HG03196 (cell line): ENCODE measurements around the gene HOMER3.
"Not testable (repeated sequence)": the region's sequence is repeated elsewhere in the genome, so short reads cannot be mapped to it uniquely, and the experiment has no call there.

Experiments
- ATAC-seq: cut with Tn5 transposase; IDR thresholded peaks from one replicate; pipeline ENCODE4 v1.9.1; 2021; ENCODE audit not compliant: unreplicated experiment

The HOMER3 gene

DNA sequence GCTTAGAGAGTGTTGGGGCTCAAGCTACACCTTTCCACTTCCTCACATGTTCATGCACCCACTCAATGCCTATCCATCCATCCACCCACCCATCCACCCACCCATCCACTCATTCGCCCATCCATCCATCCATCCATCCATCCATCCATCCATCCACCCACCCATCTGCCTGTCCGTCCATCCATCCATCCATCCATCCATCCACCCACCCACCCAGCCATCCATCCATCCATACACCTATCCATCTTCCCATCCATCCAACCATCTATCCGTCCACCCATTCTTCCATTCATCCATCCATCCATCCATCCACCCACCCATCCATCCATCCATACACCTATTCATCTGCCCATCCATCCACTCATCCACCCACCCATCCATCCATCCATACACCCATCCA, 13.1 kb upstream of the HOMER3 start:
- no peak for ATAC-seq

GRCh38 chr19:18952364-18953003, 11.5 kb upstream of the HOMER3 start:
- ATAC-seq: not testable (repeated sequence)

GRCh38 chr19:18951721-18952281, 10.8 kb upstream of the HOMER3 start:
- ATAC-seq: no peak

DNA sequence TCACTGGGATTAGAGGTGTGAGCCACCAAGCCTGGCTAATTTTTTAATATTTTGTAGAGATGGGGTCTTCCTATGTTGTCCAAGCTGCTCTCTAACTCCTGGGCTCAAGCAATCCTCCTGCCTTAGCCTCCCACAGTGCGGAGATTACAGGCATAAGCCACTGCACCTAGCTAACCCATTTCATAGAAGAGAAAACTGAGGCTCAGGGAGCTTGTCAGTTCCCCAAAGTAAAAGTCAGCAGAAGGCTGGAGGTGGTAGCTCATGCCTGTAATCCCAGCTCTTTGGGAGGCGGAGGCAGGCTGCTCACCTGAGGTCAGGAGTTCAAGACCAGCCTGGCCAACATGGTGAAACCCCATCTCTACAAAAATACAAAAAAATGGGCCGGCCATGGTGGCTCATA, 8.8 kb upstream of the HOMER3 start:
- ATAC-seq: no peak

DNA sequence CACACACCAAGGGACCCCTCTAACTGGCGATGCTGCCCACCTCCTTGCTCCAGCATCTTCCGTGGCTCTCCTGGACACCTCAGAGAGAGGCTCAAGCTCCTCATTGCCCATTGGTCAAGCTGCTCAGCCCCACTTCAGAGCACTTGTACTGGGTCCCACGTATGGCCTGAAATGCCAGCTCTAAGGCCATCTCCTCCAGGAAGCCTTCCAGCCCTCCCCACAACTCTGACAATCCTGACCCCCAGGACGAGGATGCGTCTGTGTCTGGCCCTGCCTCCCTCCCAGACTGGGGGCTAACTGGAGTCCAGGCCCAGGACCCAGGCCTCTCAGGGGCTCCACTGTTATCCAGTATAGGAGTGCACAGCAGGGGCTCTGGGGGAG, 7.9 kb upstream of the HOMER3 start:
- ATAC-seq: no peak

DNA sequence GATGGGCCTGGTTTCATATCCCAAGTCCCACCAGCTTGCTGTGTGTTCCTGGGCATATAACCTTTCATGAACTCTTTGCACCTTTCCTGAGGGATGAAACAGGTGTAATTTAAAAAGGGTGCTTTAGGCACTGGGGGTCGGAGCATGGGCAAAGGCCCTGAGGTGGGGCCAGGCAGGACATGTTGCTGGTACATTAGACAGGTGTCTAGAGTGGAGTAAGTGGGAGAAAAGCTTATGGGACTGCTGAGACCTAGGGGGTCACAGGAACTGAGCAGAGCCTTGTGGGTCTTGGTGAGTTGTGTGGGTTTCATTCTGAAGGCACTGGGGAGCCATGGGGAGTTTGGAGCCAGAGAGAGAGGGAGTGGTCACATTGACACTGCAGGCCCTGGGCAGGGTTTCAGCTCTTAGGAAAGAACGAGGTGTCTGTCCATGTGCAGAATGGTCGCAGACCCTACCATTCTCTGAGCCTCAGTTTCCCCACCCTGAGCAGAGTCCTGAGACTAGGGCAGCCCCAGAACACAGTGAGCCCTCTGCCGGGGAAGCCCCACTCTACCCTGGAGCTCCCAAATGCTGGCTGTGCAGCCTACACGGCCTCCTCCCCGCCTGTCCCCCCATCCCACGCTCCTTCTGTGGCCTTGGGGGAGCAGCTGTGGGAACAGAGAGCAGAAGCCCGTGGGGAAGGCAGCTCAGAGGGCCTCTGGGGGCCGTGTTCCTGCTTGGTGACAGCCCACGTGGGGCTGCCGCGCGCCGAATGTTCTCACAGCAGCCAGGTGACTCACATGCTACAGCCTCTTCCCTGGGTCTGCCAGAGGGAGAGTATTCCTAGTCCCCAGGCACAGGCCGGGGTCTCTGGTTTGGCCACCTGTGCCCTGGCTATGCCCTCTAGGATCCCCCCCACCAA, 7.3 kb upstream of the HOMER3 start:
- no peak for ATAC-seq

- ATAC-seq: no peak
These were observed 5.9 kb upstream of the HOMER3 start for GRCh38 chr19:18946918-18947317.

DNA sequence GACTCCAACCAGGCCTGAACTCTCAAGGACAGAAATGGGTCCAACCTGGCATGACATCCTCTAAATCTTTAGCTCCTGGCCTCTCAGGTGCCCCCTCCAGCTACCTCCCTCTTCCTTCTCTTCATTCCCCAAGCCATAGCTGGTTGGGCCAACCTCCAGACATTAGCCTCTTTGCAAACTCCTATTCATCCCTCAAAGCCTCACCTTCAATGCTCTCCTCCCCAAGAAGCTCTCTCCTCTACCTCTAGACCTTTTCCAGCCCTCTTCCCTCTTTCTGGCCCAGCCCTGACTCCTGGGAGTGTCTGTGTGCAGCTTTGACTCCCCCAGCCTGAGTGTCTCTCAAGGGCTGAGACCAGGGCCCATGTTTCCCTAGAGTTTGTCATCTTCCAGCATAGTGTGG, 5.3 kb upstream of the HOMER3 start:
- no peak for ATAC-seq

- ATAC-seq: no peak
These were observed 4.3 kb upstream of the HOMER3 start for GRCh38 chr19:18945297-18945696.

DNA sequence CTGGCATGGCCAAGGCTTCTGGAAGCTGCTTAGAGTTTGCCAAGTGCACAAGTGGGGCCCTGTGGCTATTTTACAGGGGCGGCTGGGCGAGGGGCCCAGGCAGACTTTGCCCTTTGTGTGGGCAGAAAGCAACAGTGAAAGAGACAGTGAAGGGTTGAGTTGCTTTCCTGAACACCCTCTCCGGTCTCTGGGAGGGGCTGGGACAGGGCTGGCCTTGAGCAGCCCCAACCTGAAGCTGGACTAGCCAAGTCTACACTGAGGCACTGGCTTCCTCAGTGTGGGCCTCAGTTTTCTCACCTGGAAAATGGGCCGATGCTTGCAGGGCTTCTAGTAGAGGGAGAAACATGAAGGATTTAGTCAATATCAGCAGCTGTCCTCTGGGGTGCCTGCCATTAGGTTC, 2.4 kb upstream of the HOMER3 start:
- no peak for ATAC-seq

- no peak for ATAC-seq
These were observed 1.7 kb upstream of the HOMER3 start for GRCh38 chr19:18942692-18943091.

- no peak for ATAC-seq
These were observed 774 bp upstream of the HOMER3 start for GRCh38 chr19:18941628-18942354.

GRCh38 chr19:18939922-18940768, 872 bp downstream of the HOMER3 start:
- ATAC-seq: no peak

DNA sequence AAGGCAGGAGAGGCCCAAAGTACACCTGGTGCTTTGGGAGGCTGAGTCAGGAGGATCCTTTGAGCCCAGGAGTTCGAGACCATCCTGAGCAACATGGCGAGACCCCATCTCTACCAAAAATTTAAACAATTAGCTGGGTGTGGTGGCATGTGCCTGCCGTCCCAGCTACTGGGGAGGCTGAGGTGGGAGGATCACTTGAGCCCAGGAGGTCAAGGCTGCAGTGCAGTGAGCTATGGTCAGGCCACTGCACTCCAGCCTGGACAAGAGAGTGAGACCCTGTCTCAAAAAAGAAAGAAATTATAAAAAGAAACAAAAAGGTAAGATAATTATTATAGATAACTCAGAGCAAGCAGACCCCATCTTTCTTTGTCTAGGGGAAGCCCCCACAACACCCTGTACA, 1.9 kb downstream of the HOMER3 start:
- ATAC-seq: no peak

GRCh38 chr19:18933297-18933696, 7.7 kb downstream of the HOMER3 start:
- no peak for ATAC-seq

DNA sequence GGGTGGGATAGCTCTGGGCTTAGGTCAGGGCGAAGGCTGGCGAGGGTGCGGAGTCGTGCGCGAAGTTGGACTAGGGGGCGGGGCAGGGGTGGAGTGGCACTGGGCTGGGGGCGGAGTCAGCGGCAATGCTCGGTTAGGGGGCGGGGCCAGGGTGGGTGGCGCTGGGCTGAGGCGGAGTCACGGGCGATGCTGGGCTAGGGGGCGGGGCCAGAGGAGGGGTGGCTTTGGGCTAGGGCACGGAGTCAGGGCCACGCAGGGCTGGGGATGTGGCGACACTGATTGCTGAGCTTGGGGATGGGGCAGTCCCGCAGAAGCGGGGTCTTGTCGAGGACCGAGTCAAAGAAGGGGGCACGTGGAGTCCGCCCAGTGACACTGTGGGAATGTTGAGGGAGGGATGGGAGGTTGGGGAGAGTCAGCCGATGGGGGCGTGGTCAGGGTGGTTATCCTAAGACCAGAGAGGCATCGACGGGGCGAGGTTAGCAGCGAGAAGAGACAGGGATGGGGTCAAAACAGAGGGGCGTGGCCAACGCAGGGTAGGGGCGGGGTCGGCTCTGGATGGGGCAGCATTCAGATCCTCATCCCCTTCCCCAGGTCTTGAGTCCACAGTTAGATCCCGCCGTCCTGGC, 8.7 kb downstream of the HOMER3 start:
- ATAC-seq: no peak

- ATAC-seq: no peak
These were observed 9.5 kb downstream of the HOMER3 start for GRCh38 chr19:18931316-18932162.

DNA sequence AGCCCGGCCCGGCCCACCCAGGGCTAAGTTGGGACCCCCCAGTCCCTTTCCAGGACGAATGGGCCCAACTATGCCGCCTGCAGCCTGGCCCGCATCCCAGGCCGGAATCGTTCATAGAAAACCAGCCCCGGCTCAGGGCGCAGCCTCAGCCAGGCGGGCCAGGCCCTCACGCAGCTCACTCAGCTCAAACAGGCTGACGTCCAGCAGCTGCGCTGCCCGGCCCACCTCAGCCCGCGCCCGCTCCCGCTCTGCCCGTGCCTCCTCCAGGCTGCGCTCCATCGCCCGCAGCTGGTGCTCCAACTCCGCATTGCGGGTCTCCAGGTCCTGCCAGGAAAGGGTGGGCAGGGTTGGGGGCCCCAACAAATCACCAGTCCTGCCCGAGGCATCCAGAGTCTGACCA, 11.7 kb downstream of the HOMER3 start:
- no peak for ATAC-seq
